ENCODE results near the gene HARS1.
"Not testable (repeated sequence)": the region's sequence is repeated elsewhere in the genome, so short reads cannot be mapped to it uniquely, and the experiment has no call there.

The HARS1 gene

DNA sequence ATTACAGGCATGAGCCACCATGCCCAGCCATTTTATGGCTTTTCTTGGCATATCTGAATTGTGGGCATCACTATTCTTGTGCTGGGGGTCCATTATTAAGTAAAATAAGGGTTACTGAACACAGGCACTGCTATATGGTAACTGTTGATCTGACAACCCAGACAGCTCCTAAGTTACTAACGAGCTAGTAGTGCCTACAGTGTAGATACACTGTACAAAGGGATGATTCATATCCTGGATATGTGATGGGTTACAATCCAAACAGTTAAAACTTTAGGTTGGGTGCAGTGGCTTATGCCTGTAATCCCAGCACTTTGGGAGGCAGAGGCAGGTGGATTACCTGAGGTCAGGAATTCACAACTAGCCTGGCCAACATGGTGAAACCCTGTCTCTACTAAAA, 62.5 kb downstream of the HARS1 start:
- H3K4me3 ChIP-seq (ENCODE audit: low read depth in 1 of 2, low read length in 2 of 2): no peak overlapping the region
- no peaks in the 10 kb centered on the region for H3K4me1 ChIP-seq (ENCODE audit: insufficient read depth, low read length)
- H3K79me2 ChIP-seq (ENCODE audit: insufficient read depth, low read length): no peaks in the 10 kb centered on the region
- no peaks in the 10 kb centered on the region for H4K20me1 ChIP-seq (ENCODE audit: insufficient read depth, low read length)
- DNase-seq: no peak
- TF ChIP-seq, protein P1, sequence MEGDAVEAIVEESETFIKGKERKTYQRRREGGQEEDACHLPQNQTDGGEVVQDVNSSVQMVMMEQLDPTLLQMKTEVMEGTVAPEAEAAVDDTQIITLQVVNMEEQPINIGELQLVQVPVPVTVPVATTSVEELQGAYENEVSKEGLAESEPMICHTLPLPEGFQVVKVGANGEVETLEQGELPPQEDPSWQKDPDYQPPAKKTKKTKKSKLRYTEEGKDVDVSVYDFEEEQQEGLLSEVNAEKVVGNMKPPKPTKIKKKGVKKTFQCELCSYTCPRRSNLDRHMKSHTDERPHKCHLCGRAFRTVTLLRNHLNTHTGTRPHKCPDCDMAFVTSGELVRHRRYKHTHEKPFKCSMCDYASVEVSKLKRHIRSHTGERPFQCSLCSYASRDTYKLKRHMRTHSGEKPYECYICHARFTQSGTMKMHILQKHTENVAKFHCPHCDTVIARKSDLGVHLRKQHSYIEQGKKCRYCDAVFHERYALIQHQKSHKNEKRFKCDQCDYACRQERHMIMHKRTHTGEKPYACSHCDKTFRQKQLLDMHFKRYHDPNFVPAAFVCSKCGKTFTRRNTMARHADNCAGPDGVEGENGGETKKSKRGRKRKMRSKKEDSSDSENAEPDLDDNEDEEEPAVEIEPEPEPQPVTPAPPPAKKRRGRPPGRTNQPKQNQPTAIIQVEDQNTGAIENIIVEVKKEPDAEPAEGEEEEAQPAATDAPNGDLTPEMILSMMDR (IDR thresholded peaks at IDR 0.05; ENCODE audit: borderline replicate concordance, extremely low read depth, low read length, poor library complexity, severe bottlenecking): no peak
- no peak for TF ChIP-seq EZH2 (IDR thresholded peaks at IDR 0.05; ENCODE audit: borderline replicate concordance, low read depth, low read length, severe bottlenecking)
- no peaks in the 10 kb centered on the region for H3K36me3 ChIP-seq (ENCODE audit: insufficient read depth, low read length)
- no peak overlapping the region for H2AFZ ChIP-seq (ENCODE audit: low read depth, low read length)
- no peak overlapping the region for H3K9ac ChIP-seq (ENCODE audit: low read depth, low read length)
- H3K27me3 ChIP-seq (ENCODE audit: insufficient read depth, low read length, poor library complexity): no peaks in the 10 kb centered on the region
- ATAC-seq (ENCODE audit: insufficient read depth, low read depth): no peak
- H3K4me2 ChIP-seq (ENCODE audit: insufficient read depth, low read length): no peak overlapping the region
- no peak overlapping the region for H3K27ac ChIP-seq (ENCODE audit: low read length)
- peaks cover 18% of the 10 kb centered on the region for H3K9me3 ChIP-seq (ENCODE audit: insufficient read depth, low read length, severe bottlenecking)

DNA sequence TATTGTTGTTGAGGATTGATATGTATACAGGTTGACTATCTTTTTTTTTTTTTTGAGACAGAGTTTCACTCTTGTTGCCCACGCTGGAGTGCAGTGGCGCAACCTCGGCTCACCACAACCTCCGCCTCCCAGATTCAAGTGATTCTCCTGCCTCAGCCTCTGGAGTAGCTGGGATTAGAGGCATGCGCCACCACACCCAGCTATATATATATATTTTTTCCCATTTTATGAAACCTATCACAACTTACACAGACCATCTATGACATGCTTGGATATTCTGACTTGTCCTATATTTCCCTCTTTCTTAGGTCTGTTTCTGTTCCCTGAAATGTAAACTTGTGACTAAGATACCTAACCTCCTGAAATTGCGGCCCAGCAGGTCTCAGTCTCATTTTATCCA, 63.2 kb downstream of the HARS1 start:
- ATAC-seq (ENCODE audit: insufficient read depth, low read depth): no peak
- H3K4me1 ChIP-seq (ENCODE audit: insufficient read depth, low read length): no peaks in the 10 kb centered on the region
- no peaks in the 10 kb centered on the region for H3K27me3 ChIP-seq (ENCODE audit: insufficient read depth, low read length, poor library complexity)
- TF ChIP-seq, protein P1 (IDR thresholded peaks at IDR 0.05; ENCODE audit: borderline replicate concordance, extremely low read depth, low read length, poor library complexity, severe bottlenecking): no peak
- TF ChIP-seq EZH2 (IDR thresholded peaks at IDR 0.05; ENCODE audit: borderline replicate concordance, low read depth, low read length, severe bottlenecking): no peak
- no peaks in the 10 kb centered on the region for H4K20me1 ChIP-seq (ENCODE audit: insufficient read depth, low read length)
- H3K79me2 ChIP-seq (ENCODE audit: insufficient read depth, low read length): no peaks in the 10 kb centered on the region
- no peak overlapping the region for H3K27ac ChIP-seq (ENCODE audit: low read length)
- peaks cover 18% of the 10 kb centered on the region for H3K9me3 ChIP-seq (ENCODE audit: insufficient read depth, low read length, severe bottlenecking)
- no peak overlapping the region for H3K4me2 ChIP-seq (ENCODE audit: insufficient read depth, low read length)
- DNase-seq: no peak
- no peak overlapping the region for H2AFZ ChIP-seq (ENCODE audit: low read depth, low read length)
- no peak overlapping the region for H3K4me3 ChIP-seq (ENCODE audit: low read depth in 1 of 2, low read length in 2 of 2)
- H3K9ac ChIP-seq (ENCODE audit: low read depth, low read length): no peak overlapping the region
- no peaks in the 10 kb centered on the region for H3K36me3 ChIP-seq (ENCODE audit: insufficient read depth, low read length)

DNA sequence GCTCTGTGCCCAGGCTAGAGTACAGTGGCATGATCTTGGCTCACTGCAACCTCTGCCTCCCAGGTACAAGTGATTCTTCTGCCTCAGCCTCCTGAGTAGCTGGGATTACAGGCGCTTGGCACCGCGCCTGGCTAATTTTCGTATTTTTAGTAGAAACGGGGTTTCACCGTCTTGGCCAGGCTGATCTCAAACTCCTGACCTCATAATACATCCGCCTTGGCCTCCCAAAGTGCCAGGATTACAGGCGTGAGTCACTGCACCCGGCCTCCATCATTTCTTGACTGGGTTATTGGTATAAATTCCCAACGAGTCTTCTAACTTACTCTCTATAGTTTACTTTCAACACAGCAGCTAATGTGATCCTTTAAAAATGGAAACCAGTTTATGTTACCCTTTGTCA, 66.3 kb downstream of the HARS1 start:
- H3K27ac ChIP-seq (ENCODE audit: low read length); H3K36me3 ChIP-seq (ENCODE audit: insufficient read depth, low read length); H3K4me3 ChIP-seq (ENCODE audit: low read depth in 1 of 2, low read length in 2 of 2); H3K4me2 ChIP-seq (ENCODE audit: insufficient read depth, low read length); H3K79me2 ChIP-seq (ENCODE audit: insufficient read depth, low read length); H2AFZ ChIP-seq (ENCODE audit: low read depth, low read length); H3K9ac ChIP-seq (ENCODE audit: low read depth, low read length); H3K27me3 ChIP-seq (ENCODE audit: insufficient read depth, low read length, poor library complexity); ATAC-seq (ENCODE audit: insufficient read depth, low read depth); H4K20me1 ChIP-seq (ENCODE audit: insufficient read depth, low read length); DNase-seq; H3K4me1 ChIP-seq (ENCODE audit: insufficient read depth, low read length): not testable (repeated sequence)
- peaks cover 18% of the 10 kb centered on the region for H3K9me3 ChIP-seq (ENCODE audit: insufficient read depth, low read length, severe bottlenecking)

Data from DND-41 (cell line).